HG03103 (cell line): Measurements from ENCODE around the gene PCDHA4.

Source experiments
- ATAC-seq: cut with Tn5 transposase; IDR thresholded peaks from one replicate; pipeline ENCODE4 v1.9.1; 2021; ENCODE audit warnings: low read depth; ENCODE audit not compliant: unreplicated experiment

Gene PCDHA4

GRCh38 chr5:140855772-140856674 lies 49.2 kb downstream of the PCDHA4 start, which contains the start of gene PCDHA10:
Gene PCDHA10 (plus strand): TSS chr5:140855897. CDS start chr5:140856049, 152 bp downstream.
- no peak for ATAC-seq

GRCh38 chr5:140857177-140857986 lies 50.5 kb downstream of the PCDHA4 start:
- no peak for ATAC-seq

GRCh38 chr5:140857987-140858240 lies 51.0 kb downstream of the PCDHA4 start:
- no peak for ATAC-seq

- no peak for ATAC-seq
These were observed 55.8 kb downstream of the PCDHA4 start for GRCh38 chr5:140862441-140863295.
